Measurements from ENCODE around the gene DSTYK. TPM values are rescaled to one million over a fixed set of nuclear protein-coding genes. Genes with fewer than 3 reads are reported as not detected.

The DSTYK gene
- polyA plus RNA-seq, 2 donors = 3.2 to 3.4 TPM

DNA sequence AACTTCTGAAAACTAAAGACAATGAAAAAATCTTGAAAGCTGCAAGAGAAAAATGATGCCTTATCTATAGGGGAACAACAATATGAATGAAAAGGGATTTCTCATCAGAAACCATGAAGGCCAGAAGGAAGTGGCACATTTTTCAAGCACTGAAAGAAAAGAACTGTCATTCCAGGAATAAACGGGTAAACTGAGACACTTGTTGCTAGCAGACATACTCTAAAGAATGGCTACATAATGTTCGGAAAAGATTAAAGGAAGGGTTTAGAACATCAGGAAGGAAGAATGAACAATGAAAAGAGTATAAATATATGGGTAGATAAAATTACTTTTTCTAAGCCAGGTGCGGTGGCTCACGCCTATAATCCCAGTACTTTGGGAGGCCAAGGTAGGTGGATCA, 104.2 kb downstream of the DSTYK start:
- Histone ChIP-seq H3K27me3 (ENCODE audit: control insufficient read depth in 1 of 2, insufficient read depth in 2 of 2, low read length in 2 of 2) (no peaks in the 10 kb centered on the region), H3K36me3 (ENCODE audit: control insufficient read depth in 2 of 2, insufficient read depth in 2 of 2, low read length in 1 of 2) (peaks cover 4 to 19% of the 10 kb centered on the region in 2 donors), H3K9me3 (ENCODE audit: control insufficient read depth in 2 of 2, insufficient read depth in 1 of 2, low read depth in 1 of 2, low read length in 1 of 2) (no peaks in the 10 kb centered on the region), H3K4me3 (ENCODE audit: low read depth in 1 of 2, low read length in 2 of 2) (no peak overlapping the region), H3K4me1 (ENCODE audit: control insufficient read depth in 2 of 2, insufficient read depth in 2 of 2, low read length in 1 of 2) (no peaks in the 10 kb centered on the region), H3K27ac (ENCODE audit: low read depth in 2 of 2, low read length in 1 of 2) (no peak overlapping the region)
- 93 to 96% methylated on average over 4 of the region's 4 CpGs for WGBS, 2 donors

DNA sequence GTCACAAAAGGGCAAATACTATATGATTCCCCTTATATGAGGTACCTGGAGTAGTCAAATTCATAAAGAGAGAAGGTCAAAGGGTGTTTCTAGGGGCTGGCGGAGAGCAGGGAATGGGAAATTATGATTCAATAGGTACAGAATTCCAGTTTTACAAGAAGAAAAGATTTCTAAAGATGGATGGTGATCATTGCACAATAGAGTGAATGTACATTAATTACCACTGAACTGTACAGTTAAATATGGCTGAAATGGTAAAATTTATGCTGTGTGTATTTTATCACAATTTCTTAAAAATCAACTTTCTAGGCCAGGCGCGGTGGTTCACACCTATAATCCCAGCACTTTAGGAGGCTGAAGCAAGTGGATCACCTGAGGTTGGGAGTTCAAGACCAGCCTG, 109.1 kb downstream of the DSTYK start:
- no peak overlapping the region for H3K4me3 ChIP-seq (ENCODE audit: low read depth in 1 of 2, low read length in 2 of 2)
- H3K4me1 ChIP-seq (ENCODE audit: control insufficient read depth in 2 of 2, insufficient read depth in 2 of 2, low read length in 1 of 2) = no peaks in the 10 kb centered on the region
- H3K27ac ChIP-seq (ENCODE audit: low read depth in 2 of 2, low read length in 1 of 2) = no peak overlapping the region
- H3K36me3 ChIP-seq (ENCODE audit: control insufficient read depth in 2 of 2, insufficient read depth in 2 of 2, low read length in 1 of 2) = peaks cover 15 to 25% of the 10 kb centered on the region in 2 donors
- H3K9me3 ChIP-seq (ENCODE audit: control insufficient read depth in 2 of 2, insufficient read depth in 1 of 2, low read depth in 1 of 2, low read length in 1 of 2) = no peaks in the 10 kb centered on the region
- WGBS, 2 donors = 98% methylated on average over 3 of the region's 3 CpGs
- H3K27me3 ChIP-seq (ENCODE audit: control insufficient read depth in 1 of 2, insufficient read depth in 2 of 2, low read length in 2 of 2) = no peaks in the 10 kb centered on the region

DNA sequence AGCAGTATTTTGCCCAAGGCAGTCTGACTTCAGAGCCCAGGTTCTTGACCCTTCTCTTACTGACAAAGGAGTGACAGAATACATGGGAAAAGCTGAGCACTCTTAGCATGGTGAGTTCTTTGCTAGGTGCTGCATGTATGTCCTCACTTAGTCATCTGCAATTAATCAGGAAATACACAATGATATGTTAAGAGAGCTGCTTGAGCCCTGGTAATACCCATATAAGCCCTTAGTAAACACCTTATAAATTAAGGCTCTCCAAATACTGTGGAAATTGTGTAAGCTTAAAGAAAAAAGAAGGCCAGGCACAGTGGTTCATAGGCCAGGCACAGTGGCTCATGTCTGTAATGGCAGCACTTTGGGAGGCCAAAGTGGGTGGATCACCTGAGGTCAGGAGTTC, 113.3 kb downstream of the DSTYK start:
- Histone ChIP-seq H3K27ac (ENCODE audit: low read depth in 2 of 2, low read length in 1 of 2) (no peak overlapping the region), H3K27me3 (ENCODE audit: control insufficient read depth in 1 of 2, insufficient read depth in 2 of 2, low read length in 2 of 2) (no peaks in the 10 kb centered on the region), H3K4me3 (ENCODE audit: low read depth in 1 of 2, low read length in 2 of 2) (no peak overlapping the region), H3K9me3 (ENCODE audit: control insufficient read depth in 2 of 2, insufficient read depth in 1 of 2, low read depth in 1 of 2, low read length in 1 of 2) (no peaks in the 10 kb centered on the region), H3K4me1 (ENCODE audit: control insufficient read depth in 2 of 2, insufficient read depth in 2 of 2, low read length in 1 of 2) (no peaks in the 10 kb centered on the region), H3K36me3 (ENCODE audit: control insufficient read depth in 2 of 2, insufficient read depth in 2 of 2, low read length in 1 of 2) (peaks cover 22 to 25% of the 10 kb centered on the region in 2 donors)

DNA sequence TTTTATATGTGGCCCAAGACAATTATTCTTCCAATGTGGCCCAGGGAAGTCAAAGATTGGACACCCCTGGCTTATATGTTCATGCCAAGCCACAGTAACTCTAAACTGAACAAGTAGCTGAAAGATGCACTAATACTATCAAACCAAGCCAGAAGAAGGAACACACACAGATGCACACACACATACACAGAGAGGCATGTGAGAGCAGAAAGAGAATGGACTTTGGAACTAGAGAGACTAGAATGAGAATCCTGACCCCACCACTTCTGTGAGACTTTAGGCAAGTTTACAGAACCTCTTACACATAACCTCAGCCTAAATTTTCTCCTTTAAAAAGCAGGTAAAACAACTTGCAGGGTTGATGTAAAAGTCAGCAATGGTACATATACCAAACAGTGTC, 116.1 kb downstream of the DSTYK start:
- Histone ChIP-seq H3K9me3 (ENCODE audit: control insufficient read depth in 2 of 2, insufficient read depth in 1 of 2, low read depth in 1 of 2, low read length in 1 of 2) (no peaks in the 10 kb centered on the region), H3K4me3 (ENCODE audit: low read depth in 1 of 2, low read length in 2 of 2) (no peak overlapping the region), H3K27ac (ENCODE audit: low read depth in 2 of 2, low read length in 1 of 2) (no peak overlapping the region), H3K27me3 (ENCODE audit: control insufficient read depth in 1 of 2, insufficient read depth in 2 of 2, low read length in 2 of 2) (no peaks in the 10 kb centered on the region), H3K4me1 (ENCODE audit: control insufficient read depth in 2 of 2, insufficient read depth in 2 of 2, low read length in 1 of 2) (no peaks in the 10 kb centered on the region), H3K36me3 (ENCODE audit: control insufficient read depth in 2 of 2, insufficient read depth in 2 of 2, low read length in 1 of 2) (peaks cover 24 to 27% of the 10 kb centered on the region in 2 donors)

Other genes starting within 250 kb of the DSTYK start
- under 1 TPM; 0.02 to 0.06 TPM for gene CNTN2, start 168.5 kb downstream of the DSTYK start, polyA plus RNA-seq
- 1 to 10 TPM; 1.0 to 1.8 TPM for gene TMEM81, start 127.2 kb downstream of the DSTYK start, polyA plus RNA-seq
- 1 to 10 TPM; 3.0 to 4.0 TPM for gene RBBP5, start 89.7 kb downstream of the DSTYK start, polyA plus RNA-seq
- under 1 TPM; 0.58 to 0.59 TPM for gene TMCC2, start 16.2 kb upstream of the DSTYK start, polyA plus RNA-seq
- 10 to 100 TPM; 14.7 to 28.3 TPM for gene NUAK2, start 110.0 kb upstream of the DSTYK start, polyA plus RNA-seq
- 1 to 10 TPM; 5.5 to 8.0 TPM for gene KLHDC8A, start 145.2 kb upstream of the DSTYK start, polyA plus RNA-seq
- under 1 TPM; 0.78 to 0.81 TPM for gene LEMD1, start 210.4 kb upstream of the DSTYK start, polyA plus RNA-seq
- under 1 TPM; 0.51 to 0.60 TPM for gene BLACAT1, start 244.3 kb upstream of the DSTYK start, polyA plus RNA-seq

All from esophagus (tissue), 2 donors.